ENCODE data around the gene CACNA1B.

The CACNA1B gene

GRCh38 chr9:137989156-137989555 is 111.6 kb downstream of the CACNA1B start:
- peak; percentile 84 for ATAC-seq (ENCODE audit: insufficient read depth, low read depth)

GRCh38 chr9:137989999-137990715 is 112.6 kb downstream of the CACNA1B start:
- TF ChIP-seq CTCF (IDR thresholded peaks at IDR 0.05; ENCODE audit: borderline replicate concordance, extremely low read depth, low read length, poor library complexity, severe bottlenecking) (peak; percentile 13), EZH2 (IDR thresholded peaks at IDR 0.05; ENCODE audit: borderline replicate concordance, low read depth, low read length, severe bottlenecking) (no peak)
- DNase-seq (no peak), ATAC-seq (ENCODE audit: insufficient read depth, low read depth) (no peak)
- H3K79me2 ChIP-seq (ENCODE audit: insufficient read depth, low read length): no peaks in the 10 kb centered on the region
- H2AFZ ChIP-seq (ENCODE audit: low read depth, low read length): no peak overlapping the region
- H3K9me3 ChIP-seq (ENCODE audit: insufficient read depth, low read length, severe bottlenecking): no peaks in the 10 kb centered on the region
- H3K27me3 ChIP-seq (ENCODE audit: insufficient read depth, low read length, poor library complexity): no peaks in the 10 kb centered on the region
- H3K9ac ChIP-seq (ENCODE audit: low read depth, low read length): no peak overlapping the region
- H3K36me3 ChIP-seq (ENCODE audit: insufficient read depth, low read length): no peaks in the 10 kb centered on the region
- no peak overlapping the region for H3K4me2 ChIP-seq (ENCODE audit: insufficient read depth, low read length)
- H4K20me1 ChIP-seq (ENCODE audit: insufficient read depth, low read length): no peaks in the 10 kb centered on the region; the same call in 1 of the 2 replicates
- H3K4me1 ChIP-seq (ENCODE audit: insufficient read depth, low read length): no peaks in the 10 kb centered on the region
- no peak overlapping the region for H3K4me3 ChIP-seq (ENCODE audit: low read depth in 1 of 2, low read length in 2 of 2)
- H3K27ac ChIP-seq (ENCODE audit: low read length): no peak overlapping the region

More at GRCh38 chr9:137989156-137989555, 111.6 kb downstream of the CACNA1B start:
- Histone ChIP-seq H3K4me1 (ENCODE audit: insufficient read depth, low read length) (no peaks in the 10 kb centered on the region), H3K9me3 (ENCODE audit: insufficient read depth, low read length, severe bottlenecking) (no peaks in the 10 kb centered on the region), H4K20me1 (ENCODE audit: insufficient read depth, low read length) (no peaks in the 10 kb centered on the region; the same call in 1 of the 2 replicates), H3K27me3 (ENCODE audit: insufficient read depth, low read length, poor library complexity) (no peaks in the 10 kb centered on the region), H3K27ac (ENCODE audit: low read length) (no peak overlapping the region), H2AFZ (ENCODE audit: low read depth, low read length) (no peak overlapping the region), H3K36me3 (ENCODE audit: insufficient read depth, low read length) (no peaks in the 10 kb centered on the region), H3K9ac (ENCODE audit: low read depth, low read length) (no peak overlapping the region), H3K4me2 (ENCODE audit: insufficient read depth, low read length) (no peak overlapping the region), H3K4me3 (ENCODE audit: low read depth in 1 of 2, low read length in 2 of 2) (no peak overlapping the region), H3K79me2 (ENCODE audit: insufficient read depth, low read length) (no peaks in the 10 kb centered on the region)
- peak; percentile 40 for DNase-seq
- no peak for TF ChIP-seq EZH2 (IDR thresholded peaks at IDR 0.05; ENCODE audit: borderline replicate concordance, low read depth, low read length, severe bottlenecking)
- TF ChIP-seq CTCF (IDR thresholded peaks at IDR 0.05; ENCODE audit: borderline replicate concordance, extremely low read depth, low read length, poor library complexity, severe bottlenecking): no peak

GRCh38 chr9:138003485-138004190 is 126.1 kb downstream of the CACNA1B start:
- no peak overlapping the region for H3K9ac ChIP-seq (ENCODE audit: low read depth, low read length)
- DNase-seq (no peak), ATAC-seq (ENCODE audit: insufficient read depth, low read depth) (no peak)
- TF ChIP-seq EZH2 (IDR thresholded peaks at IDR 0.05; ENCODE audit: borderline replicate concordance, low read depth, low read length, severe bottlenecking) (no peak), CTCF (IDR thresholded peaks at IDR 0.05; ENCODE audit: borderline replicate concordance, extremely low read depth, low read length, poor library complexity, severe bottlenecking) (no peak)
- H3K36me3 ChIP-seq (ENCODE audit: insufficient read depth, low read length): no peaks in the 10 kb centered on the region
- H2AFZ ChIP-seq (ENCODE audit: low read depth, low read length): no peak overlapping the region
- no peaks in the 10 kb centered on the region for H3K79me2 ChIP-seq (ENCODE audit: insufficient read depth, low read length)
- H3K4me3 ChIP-seq (ENCODE audit: low read depth in 1 of 2, low read length in 2 of 2): no peak overlapping the region
- no peaks in the 10 kb centered on the region for H3K27me3 ChIP-seq (ENCODE audit: insufficient read depth, low read length, poor library complexity)
- H4K20me1 ChIP-seq (ENCODE audit: insufficient read depth, low read length): no peaks in the 10 kb centered on the region
- H3K4me2 ChIP-seq (ENCODE audit: insufficient read depth, low read length): no peak overlapping the region
- H3K4me1 ChIP-seq (ENCODE audit: insufficient read depth, low read length): no peaks in the 10 kb centered on the region
- H3K27ac ChIP-seq (ENCODE audit: low read length): no peak overlapping the region
- no peaks in the 10 kb centered on the region for H3K9me3 ChIP-seq (ENCODE audit: insufficient read depth, low read length, severe bottlenecking)
